ENCODE results near the gene GPC6. TPM values are rescaled to one million over a fixed set of nuclear protein-coding genes. Genes with fewer than 3 reads are reported as not detected.

Gene GPC6
- total RNA-seq, 2 donors from 2014 or later: not detected

- ATAC-seq (replicated peaks): no peak
These were observed 453.7 kb downstream of the GPC6 start for GRCh38 chr13:93680329-93680728.

GRCh38 chr13:93685900-93686299 is 459.3 kb downstream of the GPC6 start:
- Mint-ChIP-seq H3K4me1 (no peaks in the 10 kb centered on the region), H3K27me3 (peaks cover under 1% of the 10 kb centered on the region), H3K36me3 (ENCODE audit: low read depth) (no peaks in the 10 kb centered on the region), H3K27ac (no peak overlapping the region), H3K4me3 (no peak overlapping the region), H3K9me3 (no peaks in the 10 kb centered on the region)
- no peak for ATAC-seq (replicated peaks)

More at GRCh38 chr13:93680329-93680728, 453.7 kb downstream of the GPC6 start:
- peaks cover 3% of the 10 kb centered on the region for H3K27me3 Mint-ChIP-seq
- no peak overlapping the region for H3K4me3 Mint-ChIP-seq
- no peaks in the 10 kb centered on the region for H3K4me1 Mint-ChIP-seq
- no peaks in the 10 kb centered on the region for H3K9me3 Mint-ChIP-seq
- no peak overlapping the region for H3K27ac Mint-ChIP-seq
- H3K36me3 Mint-ChIP-seq (ENCODE audit: low read depth): no peaks in the 10 kb centered on the region

GRCh38 chr13:93686399-93686798 is 459.8 kb downstream of the GPC6 start:
- Mint-ChIP-seq H3K27ac (no peak overlapping the region), H3K4me1 (no peaks in the 10 kb centered on the region), H3K36me3 (ENCODE audit: low read depth) (no peaks in the 10 kb centered on the region), H3K4me3 (no peak overlapping the region), H3K27me3 (no peaks in the 10 kb centered on the region), H3K9me3 (no peaks in the 10 kb centered on the region)
- ATAC-seq (replicated peaks): peak; percentile 26

GRCh38 chr13:93687261-93687660 is 460.7 kb downstream of the GPC6 start:
- Mint-ChIP-seq H3K9me3 (no peaks in the 10 kb centered on the region), H3K4me1 (no peaks in the 10 kb centered on the region), H3K36me3 (ENCODE audit: low read depth) (no peaks in the 10 kb centered on the region), H3K27ac (no peak overlapping the region), H3K4me3 (no peak overlapping the region), H3K27me3 (no peaks in the 10 kb centered on the region)
- no peak for ATAC-seq (replicated peaks)

DNA sequence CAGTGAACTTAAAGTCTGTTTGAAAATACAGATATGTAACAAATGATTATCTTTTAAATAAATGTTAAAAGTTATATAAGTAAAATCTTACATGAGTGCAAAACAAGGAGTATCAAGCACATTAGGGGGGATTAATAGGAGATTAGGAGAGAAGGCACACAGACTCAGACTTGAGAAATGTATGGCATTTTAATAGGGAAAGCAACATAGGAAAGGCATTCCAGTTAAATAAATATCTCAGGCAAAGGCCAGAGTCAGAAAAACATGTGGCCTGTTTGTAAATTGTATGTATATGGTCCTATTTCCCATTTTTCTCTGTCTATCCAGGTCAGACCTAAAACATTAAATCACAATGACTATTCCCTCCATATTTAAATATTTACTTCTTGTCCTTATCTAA is 462.7 kb downstream of the GPC6 start:
- no peaks in the 10 kb centered on the region for H3K4me1 Mint-ChIP-seq
- H3K4me3 Mint-ChIP-seq: no peak overlapping the region
- ATAC-seq (replicated peaks): no peak
- H3K9me3 Mint-ChIP-seq: no peaks in the 10 kb centered on the region
- no peak overlapping the region for H3K27ac Mint-ChIP-seq
- no peaks in the 10 kb centered on the region for H3K27me3 Mint-ChIP-seq
- no peaks in the 10 kb centered on the region for H3K36me3 Mint-ChIP-seq (ENCODE audit: low read depth)

GRCh38 chr13:93690139-93690538 is 463.5 kb downstream of the GPC6 start:
- Mint-ChIP-seq H3K36me3 (ENCODE audit: low read depth) (no peaks in the 10 kb centered on the region), H3K9me3 (no peaks in the 10 kb centered on the region), H3K27ac (no peak overlapping the region), H3K4me1 (no peaks in the 10 kb centered on the region), H3K27me3 (no peaks in the 10 kb centered on the region), H3K4me3 (no peak overlapping the region)
- no peak for ATAC-seq (replicated peaks)

DNA sequence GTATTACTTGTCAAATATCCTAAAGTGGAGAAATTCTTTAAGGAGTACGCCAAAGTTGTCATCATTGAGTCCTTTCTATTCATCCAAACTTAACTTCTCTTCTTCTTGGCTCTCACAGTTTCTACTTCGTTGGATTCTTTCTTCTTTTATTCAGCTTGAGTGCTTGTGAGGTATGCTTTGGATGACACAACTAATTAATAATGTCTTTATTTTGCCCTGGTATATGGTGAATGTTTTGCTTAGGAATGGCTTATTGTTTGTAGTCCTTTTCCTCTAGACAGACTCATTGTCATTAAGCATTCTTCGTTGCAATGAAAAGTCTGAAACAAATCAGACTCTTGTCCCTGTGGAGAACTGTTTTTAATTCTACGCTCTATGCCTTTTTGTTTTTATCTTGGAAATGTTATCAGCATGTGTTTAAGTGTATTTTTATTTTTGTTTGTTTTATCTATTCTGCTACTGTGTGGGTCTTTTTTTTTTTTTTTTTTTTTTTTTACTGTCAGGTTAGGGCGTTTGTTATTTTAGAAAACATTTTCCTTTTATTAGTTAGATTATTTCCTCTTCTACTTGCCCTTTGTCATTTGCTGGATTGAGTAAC is 471.5 kb downstream of the GPC6 start:
- Mint-ChIP-seq H3K36me3 (ENCODE audit: low read depth) (no peaks in the 10 kb centered on the region), H3K27ac (no peak overlapping the region), H3K9me3 (no peaks in the 10 kb centered on the region), H3K27me3 (peaks cover 5% of the 10 kb centered on the region), H3K4me1 (no peaks in the 10 kb centered on the region), H3K4me3 (no peak overlapping the region)
- no peak for ATAC-seq (replicated peaks)

DNA sequence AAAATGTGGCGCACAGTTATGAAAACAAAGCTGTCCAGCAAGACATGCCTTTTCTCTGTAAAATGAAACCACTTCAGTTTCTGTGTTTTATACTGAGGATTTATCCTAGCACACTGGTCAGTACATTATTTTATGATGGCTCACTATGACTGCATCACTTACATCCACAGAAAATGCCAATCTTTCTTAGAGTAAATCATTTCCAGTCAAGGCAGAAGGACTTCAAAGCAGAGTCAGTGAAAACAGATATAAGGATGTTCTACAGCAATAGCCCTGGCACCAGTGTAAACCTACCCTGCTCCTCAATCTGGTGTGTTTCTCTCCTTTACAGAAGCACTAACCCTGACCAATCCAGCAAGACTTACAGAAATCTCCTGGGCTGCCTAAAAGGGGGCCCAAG is 473.5 kb downstream of the GPC6 start:
- Mint-ChIP-seq H3K27me3 (peaks cover 5% of the 10 kb centered on the region), H3K4me3 (no peak overlapping the region), H3K27ac (no peak overlapping the region), H3K9me3 (no peaks in the 10 kb centered on the region), H3K4me1 (no peaks in the 10 kb centered on the region), H3K36me3 (ENCODE audit: low read depth) (no peaks in the 10 kb centered on the region)
- no peak for ATAC-seq (replicated peaks)

GRCh38 chr13:93708308-93709075 is 481.9 kb downstream of the GPC6 start:
- Mint-ChIP-seq H3K4me1 (no peaks in the 10 kb centered on the region), H3K9me3 (no peaks in the 10 kb centered on the region), H3K36me3 (ENCODE audit: low read depth) (no peaks in the 10 kb centered on the region), H3K27me3 (peaks cover 7% of the 10 kb centered on the region), H3K27ac (no peak overlapping the region), H3K4me3 (no peak overlapping the region)
- no peak for ATAC-seq (replicated peaks)

- Mint-ChIP-seq H3K4me1 (no peaks in the 10 kb centered on the region), H3K27ac (no peak overlapping the region)
- ATAC-seq (replicated peaks): no peak
These were observed 483.1 kb downstream of the GPC6 start for GRCh38 chr13:93709506-93710244.

DNA sequence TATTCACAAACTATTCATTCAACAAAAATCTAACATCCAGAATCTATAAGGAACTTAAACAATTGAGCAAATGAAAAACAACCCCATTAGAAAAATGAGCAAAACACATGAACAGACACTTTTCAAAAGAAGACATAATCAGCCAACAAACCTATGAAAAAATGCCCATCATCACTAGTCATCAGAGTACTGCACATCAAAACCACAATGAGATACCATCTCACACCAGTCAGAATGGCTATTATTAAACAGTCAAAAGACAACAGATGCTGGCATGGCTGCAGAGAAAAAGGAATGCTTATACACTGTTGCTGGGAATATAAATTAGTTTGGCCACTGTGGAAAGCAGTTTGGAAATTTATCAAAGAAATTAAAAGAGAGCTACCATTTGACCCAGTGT is 487.6 kb downstream of the GPC6 start:
- Mint-ChIP-seq H3K4me3 (no peak overlapping the region), H3K27me3 (peaks cover 7% of the 10 kb centered on the region), H3K27ac (no peak overlapping the region), H3K36me3 (ENCODE audit: low read depth) (no peaks in the 10 kb centered on the region), H3K9me3 (peaks cover 14% of the 10 kb centered on the region), H3K4me1 (no peaks in the 10 kb centered on the region)
- ATAC-seq (replicated peaks): no peak

More at GRCh38 chr13:93709506-93710244, 483.1 kb downstream of the GPC6 start:
- Mint-ChIP-seq H3K9me3 (peaks cover 9% of the 10 kb centered on the region), H3K27me3 (peaks cover 7% of the 10 kb centered on the region), H3K36me3 (ENCODE audit: low read depth) (no peaks in the 10 kb centered on the region), H3K4me3 (no peak overlapping the region)

DNA sequence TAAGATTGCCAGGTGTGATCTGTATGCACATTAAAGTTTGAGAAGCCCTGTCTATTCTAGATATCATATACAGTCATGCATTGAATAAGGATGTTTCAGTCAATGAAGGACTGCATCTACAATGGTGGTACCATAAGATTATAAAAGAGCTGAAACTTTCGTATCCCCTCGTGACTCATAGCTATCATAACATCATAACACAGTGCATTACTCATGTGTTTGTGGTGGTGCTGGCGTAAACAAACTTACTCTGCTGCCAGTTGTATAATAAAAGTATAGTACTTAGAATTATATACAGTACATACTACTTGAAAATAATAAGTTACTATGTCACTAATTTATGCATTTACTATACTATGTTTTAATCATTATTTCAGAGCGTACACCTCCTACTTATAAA is 489.3 kb downstream of the GPC6 start:
- no peaks in the 10 kb centered on the region for H3K4me1 Mint-ChIP-seq
- no peak for ATAC-seq (replicated peaks)
- H3K36me3 Mint-ChIP-seq (ENCODE audit: low read depth): no peaks in the 10 kb centered on the region
- H3K27me3 Mint-ChIP-seq: peaks cover 6% of the 10 kb centered on the region
- H3K9me3 Mint-ChIP-seq: peaks cover 14% of the 10 kb centered on the region
- no peak overlapping the region for H3K27ac Mint-ChIP-seq
- H3K4me3 Mint-ChIP-seq: no peak overlapping the region

- Mint-ChIP-seq H3K9me3 (peaks cover 14% of the 10 kb centered on the region), H3K27ac (no peak overlapping the region), H3K27me3 (peaks cover 4% of the 10 kb centered on the region), H3K4me3 (no peak overlapping the region), H3K36me3 (ENCODE audit: low read depth) (no peaks in the 10 kb centered on the region), H3K4me1 (no peaks in the 10 kb centered on the region)
- ATAC-seq (replicated peaks): no peak
These were observed 490.0 kb downstream of the GPC6 start for GRCh38 chr13:93716623-93717022.

- Mint-ChIP-seq H3K4me1 (no peaks in the 10 kb centered on the region), H3K4me3 (no peak overlapping the region), H3K9me3 (peaks cover 4% of the 10 kb centered on the region), H3K27ac (no peak overlapping the region), H3K27me3 (peaks cover 5% of the 10 kb centered on the region), H3K36me3 (ENCODE audit: low read depth) (no peaks in the 10 kb centered on the region)
- ATAC-seq (replicated peaks): no peak
These were observed 494.9 kb downstream of the GPC6 start for GRCh38 chr13:93721483-93721882.

- no peak overlapping the region for H3K4me3 Mint-ChIP-seq
- no peak overlapping the region for H3K27ac Mint-ChIP-seq
- no peaks in the 10 kb centered on the region for H3K36me3 Mint-ChIP-seq (ENCODE audit: low read depth)
- no peak for ATAC-seq (replicated peaks)
- H3K9me3 Mint-ChIP-seq: peaks cover 4% of the 10 kb centered on the region
- peaks cover 5% of the 10 kb centered on the region for H3K27me3 Mint-ChIP-seq
- H3K4me1 Mint-ChIP-seq: no peaks in the 10 kb centered on the region
These were observed 496.7 kb downstream of the GPC6 start for GRCh38 chr13:93723316-93723715.

All from activated T-helper 17 cell treated with anti-CD3 and anti-CD28 coated beads, Interleukin-2, amount 50 U/mL, for 72 hours (primary cell).